Thyroid gland (tissue), 4 donors: Measurements from ENCODE around the gene RBM23. TPM values are rescaled to one million over a fixed set of nuclear protein-coding genes. Genes with fewer than 3 reads are reported as not detected.

Experiments
- DNase-seq, 2 donors: peaks; one replicate each; pipeline ENCODE4 v3.0.0-alpha.2; 2019
- H3K27ac ChIP-seq, 3 donors: fragments of 200-600 bp; sonication (generic); 1 replicate in 2 of 3; 2 replicates in 1 of 3; pipeline ENCODE4 v1.5.1; 2016 to 2019; ENCODE audit warnings: mild to moderate bottlenecking in 1 of 3, moderate library complexity in 1 of 3
- H3K27me3 ChIP-seq: fragments of 200-600 bp; sonication (generic); one replicate; pipeline ENCODE4 v1.5.1; 2019
- H3K36me3 ChIP-seq, 2 donors: fragments of 200-600 bp; sonication (generic); one replicate each; pipeline ENCODE4 v1.5.1; 2016 to 2019
- H3K4me1 ChIP-seq, 2 donors: fragments of 200-600 bp; sonication (generic); one replicate each; pipeline ENCODE4 v1.5.1; 2017 to 2019
- H3K4me3 ChIP-seq, 3 donors: fragments of 200-600 bp; sonication (generic); replicated peaks in 1 of 3; 1 replicate in 2 of 3; 2 replicates in 1 of 3; pipeline ENCODE4 v1.5.1; 2016; ENCODE audit warnings: mild to moderate bottlenecking in 1 of 3
- H3K9me3 ChIP-seq: fragments of 200-600 bp; sonication (generic); one replicate; pipeline ENCODE4 v1.5.1; 2017
- CTCF ChIP-seq, 6 experiments: fragments of 200-600 bp in 3 of 6; fragments of 450-650 bp in 3 of 6; sonication (generic) in 3 of 6; IDR thresholded peaks; one replicate each; pipeline ENCODE4 v1.5.1; 2016 to 2019; ENCODE audit warnings: antibody characterized with exemption in 6 of 6, mild to moderate bottlenecking in 2 of 6, inconsistent platforms in 1 of 6, moderate library complexity in 1 of 6
- POLR2A ChIP-seq, 2 donors: fragments of 450-650 bp; IDR thresholded peaks; one replicate each; pipeline ENCODE4 v1.6.1; 2017; ENCODE audit warnings: antibody characterized with exemption in 2 of 2, mild to moderate bottlenecking in 2 of 2, moderate library complexity in 1 of 2
- WGBS, 2 donors: methylation state at CpG; one replicate each; pipeline ENCODE4 v1.1.5; 2017; 5-methylcytosine and 5-hydroxymethylcytosine counted together
- intact Hi-C: fragments of 100-400 bp; cut with DNase I; formaldehyde crosslinking; loops from one replicate; pipeline ENCODE4 v1.15.1; 2023
- total RNA-seq, 4 donors: library from RNA; depleted of rRNA; stranded (reverse); fragments of >200 nt; gene quantifications; one replicate each; pipeline ENCODE4 v1.2.3, GENCODE V29; 2016

RBM23 gene
- total RNA-seq, 4 donors from 2014 or later = 157 to 1,409 (median 683) TPM

- peak overlapping the region; percentile 41 to 82 (median 78) for H3K27ac ChIP-seq
- TF ChIP-seq POLR2A (IDR thresholded peaks at IDR 0.05) (no peak), CTCF (IDR thresholded peaks at IDR 0.05) (no peak)
- H3K4me3 ChIP-seq = no peak overlapping the region
- no peaks in the 10 kb centered on the region for H3K9me3 ChIP-seq
- H3K4me1 ChIP-seq = peaks cover 5 to 55% of the 10 kb centered on the region in 2 donors
- 58 to 67% methylated on average over 7 to 9 of the region's 9 CpGs for WGBS, 2 donors
- H3K27me3 ChIP-seq = no peaks in the 10 kb centered on the region
- peak; percentile 52 to 59 for DNase-seq
- intact Hi-C loops = loop anchor here (5.0 kb wide), 1 partner anchor 294 kb away; no protein-coding TSS in a partner anchor
- H3K36me3 ChIP-seq = peaks cover 7 to 9% of the 10 kb centered on the region in 2 donors
Measured at GRCh38 chr14:22850944-22851764, 67.8 kb downstream of the RBM23 start.

- no peak for TF ChIP-seq CTCF (IDR thresholded peaks at IDR 0.05)
- no peak for TF ChIP-seq POLR2A (IDR thresholded peaks at IDR 0.05)
- 64 to 71% methylated on average over 16 to 17 of the region's 19 CpGs for WGBS, 2 donors
- Histone ChIP-seq H3K9me3 (no peaks in the 10 kb centered on the region), H3K36me3 (peaks cover 23 to 27% of the 10 kb centered on the region in 2 donors), H3K27ac (peak overlapping the region; percentile 41 to 79 (median 73)), H3K27me3 (no peaks in the 10 kb centered on the region), H3K4me1 (peaks cover 0 to 49% of the 10 kb centered on the region in 2 donors), H3K4me3 (no peak overlapping the region)
- intact Hi-C loops = loop anchor here (10.0 kb wide), 1 partner anchor 195 kb away; no protein-coding TSS in a partner anchor
- DNase-seq = peak in 1 of 2 donors; percentile 17
Measured at GRCh38 chr14:22849212-22849819, 69.6 kb downstream of the RBM23 start.

DNA sequence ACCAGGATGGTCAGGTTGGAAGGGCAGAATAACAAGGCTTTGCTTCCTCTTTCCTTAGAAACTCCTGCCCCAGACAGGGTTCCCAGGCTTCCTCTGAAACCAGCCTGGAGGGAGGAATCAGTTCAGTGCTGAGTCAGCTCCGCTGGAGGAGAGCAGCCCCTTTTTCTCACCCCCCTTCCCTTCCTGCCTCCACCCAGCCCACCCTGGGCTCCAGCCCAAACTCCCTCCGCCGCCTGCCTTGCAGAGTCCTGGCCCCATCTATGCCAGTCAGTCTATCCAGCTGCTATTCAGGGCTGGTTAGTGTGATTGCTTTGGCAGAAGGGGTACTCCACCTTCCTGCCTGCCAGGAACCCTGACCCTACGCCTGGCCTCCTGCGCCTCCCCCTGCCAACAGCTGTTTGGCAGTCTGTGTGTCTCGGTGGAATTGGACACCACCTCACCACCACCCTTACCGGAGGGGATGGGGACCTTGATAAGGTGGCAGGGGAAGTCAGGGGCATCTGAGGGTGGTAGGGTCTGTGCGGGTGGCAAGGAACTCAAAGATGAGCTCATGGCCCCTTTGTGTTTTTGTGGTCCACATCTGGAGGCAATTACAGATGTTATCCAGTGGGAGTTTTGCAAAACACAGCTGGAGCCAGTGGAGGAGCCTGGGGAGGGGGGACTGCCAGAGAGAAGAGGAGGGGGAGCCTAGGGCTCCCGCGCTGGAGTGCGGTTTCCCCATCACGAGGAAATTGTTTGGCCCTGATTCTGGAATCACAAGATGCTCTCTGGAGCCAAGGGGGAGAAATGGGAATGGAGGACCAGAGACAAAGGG lies 70.4 kb downstream of the RBM23 start:
- Histone ChIP-seq H3K4me3 (no peak overlapping the region), H3K27me3 (no peaks in the 10 kb centered on the region), H3K4me1 (peaks cover 0 to 49% of the 10 kb centered on the region in 2 donors), H3K36me3 (peaks cover 25 to 32% of the 10 kb centered on the region in 2 donors), H3K9me3 (no peaks in the 10 kb centered on the region), H3K27ac (peak overlapping the region; percentile 41 to 79 (median 73))
- 44 to 57% methylated on average over 11 to 12 of the region's 12 CpGs for WGBS, 2 donors
- DNase-seq = peak in 1 of 2 donors; percentile 35
- intact Hi-C loops = loop anchor here (10.0 kb wide), 1 partner anchor 194 kb away; no protein-coding TSS in a partner anchor
- TF ChIP-seq CTCF (IDR thresholded peaks at IDR 0.05) = no peak

DNA sequence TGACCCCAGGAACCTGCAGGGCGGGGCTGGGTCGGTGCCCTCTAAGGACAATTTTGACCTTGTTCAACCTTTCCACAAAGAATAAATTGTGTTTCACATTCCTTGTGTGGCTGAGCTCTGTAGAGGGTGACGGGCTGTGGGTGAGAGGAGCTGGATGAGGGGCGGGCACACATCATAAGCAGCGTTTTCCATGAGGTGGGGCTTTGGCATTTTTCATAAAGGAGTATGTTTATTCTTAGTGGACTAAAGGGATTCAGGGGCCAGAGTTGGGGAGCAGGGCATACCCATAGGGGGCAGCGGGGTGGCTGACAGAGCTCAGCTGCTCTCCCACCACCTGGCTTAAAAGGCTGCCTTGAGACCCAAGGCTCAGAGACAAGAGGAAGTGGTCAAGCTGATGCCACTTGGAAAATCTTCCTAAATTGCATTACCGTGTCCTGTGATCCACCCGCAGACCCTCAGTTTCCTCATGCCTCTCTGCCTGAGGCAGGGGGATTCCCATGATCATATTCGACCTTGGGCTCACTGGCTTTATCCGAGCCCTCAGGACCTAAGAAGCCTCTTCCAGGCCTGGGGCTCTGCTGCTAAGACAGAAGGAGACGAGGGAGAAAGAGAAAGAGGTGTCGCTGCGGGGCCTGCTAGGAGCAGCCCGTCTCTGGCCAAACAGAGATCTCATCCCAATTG lies 71.1 kb downstream of the RBM23 start:
- Histone ChIP-seq H3K27ac (peak overlapping the region; percentile 59 to 79 (median 73)), H3K36me3 (peaks cover 33 to 40% of the 10 kb centered on the region in 2 donors), H3K9me3 (no peaks in the 10 kb centered on the region), H3K4me1 (peaks cover 0 to 41% of the 10 kb centered on the region in 2 donors), H3K4me3 (no peak overlapping the region), H3K27me3 (no peaks in the 10 kb centered on the region)
- intact Hi-C loops = loop anchor here (10.0 kb wide), 1 partner anchor 193 kb away; no protein-coding TSS in a partner anchor
- TF ChIP-seq POLR2A (IDR thresholded peaks at IDR 0.05) (no peak), CTCF (IDR thresholded peaks at IDR 0.05) (no peak)
- 65 to 66% methylated on average over 13 to 14 of the region's 14 CpGs for WGBS, 2 donors
- no peak for DNase-seq
